ENCODE measurements around the gene TNFRSF17.

The TNFRSF17 gene

GRCh38 chr16:12016291-12016947 lies 51.4 kb downstream of the TNFRSF17 start:
- WGBS (ENCODE audit: insufficient coverage) = 95% methylated on average over 2 of the region's 4 CpGs
- Histone ChIP-seq H3K27me3 (replicated peaks in 2 of 5; ENCODE audit: control insufficient read depth in 4 of 5, insufficient read depth in 5 of 5, low read length in 4 of 5) (no peaks in the 10 kb centered on the region), H3K9me3 (ENCODE audit: control extremely low read depth in 1 of 5, control insufficient read depth in 4 of 5, insufficient read depth in 2 of 5, low read depth in 1 of 5, low read length in 4 of 5) (no peaks in the 10 kb centered on the region), H3K4me1 (ENCODE audit: control extremely low read depth in 1 of 4, control insufficient read depth in 4 of 4, insufficient read depth in 4 of 4, low read length in 3 of 4) (peaks cover 3 to 15% (median 9%) of the 10 kb centered on the region in 4 experiments), H3K36me3 (ENCODE audit: control insufficient read depth in 4 of 4, insufficient read depth in 4 of 4, low read length in 3 of 4) (no peaks in the 10 kb centered on the region), H3K4me3 (ENCODE audit: control insufficient read depth in 1 of 7, extremely low read depth in 1 of 7, insufficient read depth in 4 of 7, low read depth in 2 of 7, low read length in 6 of 7) (no peak overlapping the region), H3K27ac (ENCODE audit: insufficient read depth in 1 of 2, low read depth in 1 of 2, low read length in 2 of 2, poor library complexity in 1 of 2, severe bottlenecking in 2 of 2) (no peak overlapping the region)
- ChIA-PET POLR2A (interaction anchor here (0.6 kb wide), 1 partner anchor 12 kb away, joined by 3 read pairs; no protein-coding TSS in a partner anchor), CTCF (no interaction called here)
- DNase-seq = no peak

- Histone ChIP-seq H3K4me1 (ENCODE audit: control extremely low read depth in 1 of 4, control insufficient read depth in 4 of 4, insufficient read depth in 4 of 4, low read length in 3 of 4) (peaks cover 0 to 8% (median 0%) of the 10 kb centered on the region in 4 experiments), H3K27me3 (replicated peaks in 2 of 5; ENCODE audit: control insufficient read depth in 4 of 5, insufficient read depth in 5 of 5, low read length in 4 of 5) (no peaks in the 10 kb centered on the region), H3K36me3 (ENCODE audit: control insufficient read depth in 4 of 4, insufficient read depth in 4 of 4, low read length in 3 of 4) (no peaks in the 10 kb centered on the region), H3K27ac (ENCODE audit: insufficient read depth in 1 of 2, low read depth in 1 of 2, low read length in 2 of 2, poor library complexity in 1 of 2, severe bottlenecking in 2 of 2) (no peak overlapping the region), H3K9me3 (ENCODE audit: control extremely low read depth in 1 of 5, control insufficient read depth in 4 of 5, insufficient read depth in 2 of 5, low read depth in 1 of 5, low read length in 4 of 5) (no peaks in the 10 kb centered on the region), H3K4me3 (ENCODE audit: control insufficient read depth in 1 of 7, extremely low read depth in 1 of 7, insufficient read depth in 4 of 7, low read depth in 2 of 7, low read length in 6 of 7) (no peak overlapping the region)
- ChIA-PET CTCF (no interaction called here), POLR2A (interaction anchor here (0.6 kb wide), 1 partner anchor 127 kb away, joined by 6 read pairs; no protein-coding TSS in a partner anchor)
- no peak for DNase-seq
- WGBS (ENCODE audit: insufficient coverage) = no CpG with 5 or more reads among the region's 5 CpGs
Measured at GRCh38 chr16:12017558-12017957, 52.5 kb downstream of the TNFRSF17 start.

Measured in common myeloid progenitor, CD34-positive (primary cell).